EL (cell line): Measurements from ENCODE around the gene TRIAP1.
"Not testable (repeated sequence)": the region's sequence is repeated elsewhere in the genome, so short reads cannot be mapped to it uniquely, and the experiment has no call there.

ENCODE experiments used
- DNase-seq: peaks from one replicate; pipeline ENCODE4 v3.0.0-alpha.2; 2016

TRIAP1 gene

GRCh38 chr12:120468325-120468820 is 22.2 kb upstream of the TRIAP1 start:
- DNase-seq = peak; percentile 65

GRCh38 chr12:120467439-120467838 is 21.3 kb upstream of the TRIAP1 start:
- no peak for DNase-seq

GRCh38 chr12:120466560-120467315 is 20.6 kb upstream of the TRIAP1 start:
- DNase-seq = peak; percentile 62

GRCh38 chr12:120465756-120466155 is 19.6 kb upstream of the TRIAP1 start:
- no peak for DNase-seq

GRCh38 chr12:120463712-120464111 is 17.5 kb upstream of the TRIAP1 start:
- DNase-seq = no peak

GRCh38 chr12:120462099-120462640 is 16.0 kb upstream of the TRIAP1 start:
- no peak for DNase-seq

- no peak for DNase-seq
Measured at GRCh38 chr12:120460157-120460556, 14.0 kb upstream of the TRIAP1 start.

- DNase-seq = no peak
Measured at GRCh38 chr12:120457133-120457532, 10.9 kb upstream of the TRIAP1 start.

GRCh38 chr12:120455302-120455701 is 9.1 kb upstream of the TRIAP1 start:
- DNase-seq = no peak

- DNase-seq = peak; percentile 32
Measured at GRCh38 chr12:120453977-120454376, 7.8 kb upstream of the TRIAP1 start.

GRCh38 chr12:120453060-120453750 is 7.0 kb upstream of the TRIAP1 start:
- DNase-seq = no peak

- DNase-seq = not testable (repeated sequence)
Measured at GRCh38 chr12:120452524-120452923, 6.3 kb upstream of the TRIAP1 start.

GRCh38 chr12:120447992-120448391 is 1.8 kb upstream of the TRIAP1 start:
- no peak for DNase-seq

GRCh38 chr12:120446844-120447178 is 627 bp upstream of the TRIAP1 start:
- DNase-seq = not testable (repeated sequence)

- DNase-seq = no peak
Measured at GRCh38 chr12:120444676-120445075, 1.5 kb downstream of the TRIAP1 start.

GRCh38 chr12:120439646-120440247 is 6.4 kb downstream of the TRIAP1 start:
- DNase-seq = peak; percentile 66

- no peak for DNase-seq
Measured at GRCh38 chr12:120438495-120439198, 7.5 kb downstream of the TRIAP1 start.

- peak; percentile 98 for DNase-seq
Measured at GRCh38 chr12:120437735-120438494, 8.3 kb downstream of the TRIAP1 start, which contains the start of gene COX6A1. Gene COX6A1 (plus strand): TSS chr12:120438113. CDS start chr12:120438127, 14 bp downstream.

- no peak for DNase-seq
Measured at GRCh38 chr12:120432772-120433525, 13.2 kb downstream of the TRIAP1 start.

GRCh38 chr12:120429368-120429767 is 16.8 kb downstream of the TRIAP1 start:
- no peak for DNase-seq

- DNase-seq = no peak
Measured at GRCh38 chr12:120428597-120429229, 17.5 kb downstream of the TRIAP1 start.
